Activated CD4-positive, alpha-beta T cell treated with anti-CD3 and anti-CD28 coated beads, Interleukin-2, amount 50 U/mL, for 48 hours (primary cell): ENCODE data around the gene PMF1.
A peak's percentile ranks its signal among the peaks of the same experiment; 100 is the strongest.

ENCODE experiments used
- DNase-seq, 2 experiments: peaks; one replicate each; pipeline ENCODE4 v3.0.0-alpha.2; 2020

Gene PMF1

DNA sequence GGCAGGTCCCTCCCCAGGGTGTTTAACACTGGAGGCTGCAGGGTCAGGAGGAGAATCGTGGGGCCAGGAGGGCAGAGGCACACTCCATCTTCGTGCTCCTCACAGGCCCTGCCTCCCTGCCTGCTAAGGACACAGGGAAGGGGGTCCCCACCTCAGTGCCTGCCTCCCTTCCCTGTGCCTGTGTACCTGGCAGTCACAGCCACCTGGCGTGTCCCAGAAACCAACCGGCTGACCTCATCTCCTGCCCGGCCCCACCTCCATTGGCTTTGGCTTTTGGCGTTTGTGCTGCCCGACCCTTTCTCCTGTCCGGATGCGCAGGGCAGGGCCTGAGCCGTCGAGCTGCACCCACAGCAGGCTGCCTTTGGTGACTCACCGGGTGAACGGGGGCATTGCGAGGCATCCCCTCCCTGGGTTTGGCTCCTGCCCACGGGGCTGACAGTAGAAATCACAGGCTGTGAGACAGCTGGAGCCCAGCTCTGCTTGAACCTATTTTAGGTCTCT lies 28.6 kb downstream of the PMF1 start:
- no peak for DNase-seq

DNA sequence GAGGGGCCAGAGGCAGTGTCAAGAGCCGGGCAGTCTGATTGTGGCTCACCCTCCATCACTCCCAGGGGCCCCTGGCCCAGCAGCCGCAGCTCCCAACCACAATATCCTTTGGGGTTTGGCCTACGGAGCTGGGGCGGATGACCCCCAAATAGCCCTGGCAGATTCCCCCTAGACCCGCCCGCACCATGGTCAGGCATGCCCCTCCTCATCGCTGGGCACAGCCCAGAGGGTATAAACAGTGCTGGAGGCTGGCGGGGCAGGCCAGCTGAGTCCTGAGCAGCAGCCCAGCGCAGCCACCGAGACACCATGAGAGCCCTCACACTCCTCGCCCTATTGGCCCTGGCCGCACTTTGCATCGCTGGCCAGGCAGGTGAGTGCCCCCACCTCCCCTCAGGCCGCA lies 29.1 kb downstream of the PMF1 start, which contains the start of gene BGLAP:
BGLAP (plus strand) TSS at position 259 of the 400 bp plus-strand sequence; CDS start at position 307, 48 bp downstream.
- DNase-seq, result no peak

DNA sequence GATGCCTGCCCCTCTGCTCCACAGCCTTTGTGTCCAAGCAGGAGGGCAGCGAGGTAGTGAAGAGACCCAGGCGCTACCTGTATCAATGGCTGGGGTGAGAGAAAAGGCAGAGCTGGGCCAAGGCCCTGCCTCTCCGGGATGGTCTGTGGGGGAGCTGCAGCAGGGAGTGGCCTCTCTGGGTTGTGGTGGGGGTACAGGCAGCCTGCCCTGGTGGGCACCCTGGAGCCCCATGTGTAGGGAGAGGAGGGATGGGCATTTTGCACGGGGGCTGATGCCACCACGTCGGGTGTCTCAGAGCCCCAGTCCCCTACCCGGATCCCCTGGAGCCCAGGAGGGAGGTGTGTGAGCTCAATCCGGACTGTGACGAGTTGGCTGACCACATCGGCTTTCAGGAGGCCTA lies 29.9 kb downstream of the PMF1 start:
- no peak for DNase-seq

DNA sequence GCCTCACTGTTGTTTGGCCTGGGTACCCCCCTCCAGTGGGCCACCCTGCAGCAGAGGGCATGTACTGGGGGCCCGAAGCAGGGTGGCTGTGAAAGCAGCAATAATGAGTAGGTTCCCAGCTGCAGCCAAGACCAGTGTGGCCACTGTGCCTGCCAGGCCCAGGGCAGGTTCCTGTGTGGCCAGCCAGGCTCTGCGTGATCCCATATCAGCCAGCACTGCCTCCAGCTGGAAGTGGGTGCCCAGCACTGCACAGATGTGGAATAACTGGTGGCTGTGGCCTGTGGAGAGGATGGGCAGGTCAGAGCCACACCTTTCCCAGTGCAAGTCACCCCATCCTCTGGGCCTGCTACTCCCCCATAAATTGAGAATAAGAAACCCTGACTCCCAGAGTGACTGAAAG lies 31.3 kb downstream of the PMF1 start:
- DNase-seq, result no peak

DNA sequence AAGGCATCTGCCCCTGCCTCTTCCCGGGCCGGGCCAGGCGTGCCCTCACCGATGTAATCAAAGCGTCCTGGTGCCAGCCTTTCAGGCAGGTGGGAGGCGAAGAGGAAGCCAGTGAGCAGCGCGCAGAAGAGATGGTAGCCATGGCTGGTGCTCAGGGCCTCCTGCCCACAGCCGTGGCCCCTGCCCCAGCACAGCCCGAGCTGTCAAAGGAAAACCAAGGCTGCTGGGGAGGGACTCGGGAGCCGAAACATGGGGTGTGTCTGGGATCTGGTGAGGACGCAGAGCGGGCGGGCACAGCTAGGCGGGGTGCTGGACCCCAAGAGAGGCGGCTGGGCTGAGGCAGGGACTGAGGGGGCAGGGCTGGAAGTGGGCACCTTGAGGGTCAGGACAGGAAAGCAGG lies 31.9 kb downstream of the PMF1 start:
- DNase-seq, result no peak

DNA sequence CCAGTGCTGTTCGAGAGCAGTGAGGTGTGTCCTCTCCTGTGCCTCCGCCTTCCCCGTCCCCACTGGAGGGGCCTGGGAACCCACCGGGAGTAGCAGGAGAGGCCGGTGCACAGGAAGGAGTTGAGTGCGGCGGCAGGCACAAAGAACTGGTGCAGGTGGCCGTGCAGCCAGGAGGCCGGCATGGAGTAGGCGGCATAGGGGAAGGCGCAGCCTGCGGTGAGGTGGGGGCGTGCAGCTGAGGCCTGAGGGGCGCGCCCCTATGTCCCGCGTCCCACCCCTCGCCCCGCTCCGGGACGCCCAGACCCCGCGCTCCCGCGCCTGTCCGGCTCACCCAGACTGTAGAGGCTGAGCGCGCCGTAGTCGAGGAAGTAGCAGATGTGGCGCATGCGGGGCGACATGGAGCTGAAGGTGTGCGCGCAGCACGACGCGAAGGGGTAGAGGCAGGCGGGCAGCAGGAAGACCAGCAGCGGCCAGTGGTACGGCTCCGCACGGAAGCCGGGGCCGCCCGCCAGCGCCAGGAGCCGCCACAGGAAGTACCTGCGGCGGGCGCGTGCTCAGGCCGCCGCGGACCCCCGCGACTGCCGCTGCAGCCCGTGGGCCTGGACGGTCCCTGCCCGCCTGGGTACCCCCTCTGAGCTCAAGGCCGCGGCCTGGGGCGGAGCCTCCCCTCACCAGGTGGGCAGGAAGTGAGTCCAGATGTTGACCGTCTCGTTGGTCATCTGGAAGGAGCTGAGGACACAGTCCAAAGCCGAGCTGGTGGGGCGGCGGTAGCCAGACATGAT lies 32.8 kb downstream of the PMF1 start:
- DNase-seq, result peak; percentile 37 to 47

DNA sequence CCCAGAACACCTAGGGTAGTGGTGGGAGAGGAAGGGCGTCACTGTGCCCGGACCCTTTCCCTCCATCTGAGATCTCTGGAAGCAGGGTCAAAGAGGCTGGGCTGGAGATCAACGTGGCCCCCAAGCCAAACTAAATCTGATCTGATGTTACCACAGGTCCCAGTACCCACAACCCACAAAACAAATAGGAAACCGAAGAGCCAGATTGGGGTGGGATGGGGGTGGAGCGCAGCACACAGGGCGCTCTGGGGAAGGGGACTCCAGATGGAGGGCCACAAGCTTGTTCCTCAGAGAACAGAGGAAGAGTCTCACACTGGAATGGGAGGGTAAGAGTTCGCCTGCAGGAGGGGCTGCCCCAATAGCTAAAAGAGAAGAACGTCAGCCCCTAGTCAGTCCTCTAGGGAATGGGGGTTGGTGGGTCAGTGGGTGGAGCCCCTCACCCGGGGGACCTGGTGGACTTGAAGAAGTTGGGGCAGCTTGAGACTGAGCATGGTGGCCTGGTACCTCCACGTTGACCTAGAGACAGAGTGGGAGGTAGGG lies 33.5 kb downstream of the PMF1 start:
- no peak for DNase-seq

DNA sequence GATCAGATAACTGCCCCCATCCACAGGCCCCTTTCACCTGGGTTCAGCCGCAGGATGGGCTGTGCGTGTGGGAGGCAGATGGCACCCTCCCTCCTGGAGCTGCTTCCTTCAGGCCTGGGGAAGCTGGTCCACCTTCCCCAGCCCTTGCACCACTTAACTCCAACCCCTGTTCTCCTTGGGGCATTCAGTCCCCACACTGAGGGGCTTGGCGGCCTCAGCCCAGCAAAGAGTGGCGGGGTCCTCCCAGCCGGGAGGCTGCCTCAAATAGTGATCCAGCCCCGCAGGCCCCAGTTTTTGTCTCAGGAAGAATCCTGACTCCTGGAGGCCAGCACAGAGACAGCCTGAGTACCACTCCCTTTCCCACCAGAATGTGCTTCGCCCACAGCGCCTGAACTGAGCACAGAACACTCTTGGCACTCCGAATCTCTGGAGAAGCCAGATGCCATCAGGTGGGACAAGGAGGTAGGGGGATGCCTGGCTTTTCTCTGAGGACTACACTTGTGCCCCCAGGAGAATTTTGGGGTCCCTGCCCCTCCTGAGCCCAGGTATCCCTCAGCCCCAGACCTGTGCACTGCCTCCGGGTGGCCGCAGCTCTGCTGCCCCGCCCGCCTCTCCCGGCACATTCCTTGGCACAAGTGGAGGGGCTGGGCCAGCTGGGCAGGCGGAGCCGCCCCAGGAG lies 34.1 kb downstream of the PMF1 start:
- no peak for DNase-seq

DNA sequence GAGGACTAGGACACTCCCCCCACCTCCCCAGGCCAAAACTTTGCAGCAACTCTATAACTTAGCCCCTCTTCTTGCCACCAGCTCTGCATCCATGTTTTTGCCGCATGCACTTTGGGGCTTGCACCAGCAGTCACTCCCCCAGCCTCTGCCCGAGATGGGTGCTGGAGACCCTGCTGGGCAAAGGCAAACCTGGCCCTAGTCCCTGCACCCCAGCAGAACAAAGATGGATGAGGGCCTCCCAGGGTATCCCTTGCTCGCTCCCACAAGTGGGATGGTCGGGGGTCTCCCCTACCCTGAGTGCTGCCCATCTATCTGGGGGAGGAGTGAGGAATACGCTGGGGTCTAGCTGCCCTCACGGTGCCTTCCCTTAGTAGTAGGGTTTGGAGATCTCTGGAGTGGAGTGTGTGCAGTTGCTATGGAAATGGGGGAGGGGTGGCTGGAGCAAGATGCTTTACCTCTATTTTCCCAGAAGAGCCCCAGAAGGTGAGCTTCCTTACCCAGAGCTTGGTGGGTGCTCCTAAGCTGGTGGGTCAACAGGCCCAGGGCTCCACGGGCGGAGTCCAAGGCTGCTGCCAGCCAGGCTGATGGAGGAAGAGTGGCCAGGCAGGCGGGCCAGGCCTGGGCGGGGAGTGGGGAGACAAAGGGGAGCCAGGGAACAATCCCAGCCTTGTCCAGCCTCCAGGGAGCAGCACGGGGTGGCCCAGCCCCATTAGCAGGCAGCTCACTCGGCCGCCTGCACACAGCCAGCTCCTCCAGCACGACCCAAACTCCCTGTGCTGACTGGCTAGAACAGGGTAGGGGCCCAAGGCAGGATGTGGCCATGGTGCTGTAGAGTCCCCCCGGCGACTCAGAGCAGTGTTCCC lies 34.9 kb downstream of the PMF1 start, which contains the start of gene PAQR6:
PAQR6 (minus strand) TSS at position 597 of the 863 bp plus-strand sequence. CDS start 1,325 bp downstream, outside the sequence.
- no peak for DNase-seq

DNA sequence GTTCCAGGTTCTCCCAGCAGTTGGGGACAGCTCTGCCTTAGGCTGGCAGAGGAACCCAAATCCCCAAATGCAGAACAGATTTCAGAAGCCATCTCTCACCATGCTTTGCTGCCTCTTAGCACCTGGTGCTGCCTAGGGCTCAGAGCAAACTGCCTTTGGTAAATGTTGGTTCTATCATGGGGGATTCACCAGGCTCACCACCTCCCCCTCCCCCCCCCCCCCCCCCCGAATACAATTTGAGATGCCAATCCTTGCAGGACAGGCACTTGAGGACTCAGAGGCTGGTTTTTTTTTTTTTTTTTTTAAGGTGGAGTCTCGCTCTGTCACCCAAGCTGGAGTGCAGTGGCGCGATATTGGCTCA lies 35.5 kb downstream of the PMF1 start:
- DNase-seq, result no peak

DNA sequence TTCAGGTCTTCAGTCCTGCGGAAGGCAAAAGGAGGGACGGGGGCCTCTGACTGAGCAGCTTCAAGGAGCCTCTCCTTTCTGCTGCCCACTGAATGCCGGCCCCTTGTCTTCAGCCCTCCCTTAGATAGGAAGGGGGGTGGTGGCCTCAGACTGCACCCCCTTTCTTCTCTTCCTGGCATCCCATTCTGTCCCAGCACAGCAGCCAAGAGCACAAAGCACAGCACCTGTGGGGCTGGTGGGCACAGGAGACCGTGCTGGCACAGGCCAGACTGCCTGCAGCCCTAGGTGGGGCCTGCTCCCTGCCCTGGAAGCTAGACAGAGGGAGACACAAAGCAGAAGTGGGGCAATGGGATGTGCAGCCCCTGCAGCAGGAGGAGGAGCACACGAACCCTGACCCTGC lies 36.8 kb downstream of the PMF1 start:
- DNase-seq, result no peak

DNA sequence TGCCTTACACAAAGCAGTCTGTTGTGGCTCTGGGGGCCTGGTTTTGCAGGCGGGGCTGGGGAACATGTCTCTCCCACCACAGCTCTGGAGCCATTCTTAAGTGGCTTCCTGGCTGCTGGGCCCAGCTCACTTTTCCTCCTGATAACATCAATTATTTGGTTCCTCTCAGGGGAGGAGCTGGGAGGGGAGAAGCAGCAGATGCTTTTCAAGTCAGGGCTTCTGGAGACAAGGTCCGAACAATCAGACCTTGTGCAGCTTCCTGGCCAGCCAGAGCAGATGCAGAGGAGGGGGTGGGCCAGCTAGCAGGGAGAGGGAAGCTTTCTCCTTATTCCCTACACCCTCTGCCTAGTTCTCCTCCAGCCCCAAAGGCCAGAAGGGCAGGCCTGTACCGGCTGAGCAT lies 38.7 kb downstream of the PMF1 start:
- DNase-seq, result no peak

DNA sequence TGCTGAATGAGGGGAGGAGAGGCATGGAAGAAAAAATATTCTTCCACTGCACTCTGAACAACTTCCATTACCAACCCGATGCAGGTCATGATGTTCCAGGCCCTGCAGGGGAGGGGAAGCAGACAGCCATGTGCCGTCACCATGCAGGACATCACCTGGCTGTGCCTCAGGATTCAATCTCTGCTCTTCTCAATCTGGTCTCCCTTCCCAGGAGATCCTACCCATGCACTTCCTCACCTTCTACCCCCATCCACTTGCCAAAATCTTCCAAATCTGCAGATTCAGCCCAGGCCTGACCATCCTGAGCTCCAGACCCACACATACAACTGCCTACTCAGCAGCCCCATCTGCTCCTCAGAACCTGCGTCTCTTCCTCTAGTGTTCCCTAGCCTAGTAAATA lies 40.8 kb downstream of the PMF1 start:
- DNase-seq, result no peak

DNA sequence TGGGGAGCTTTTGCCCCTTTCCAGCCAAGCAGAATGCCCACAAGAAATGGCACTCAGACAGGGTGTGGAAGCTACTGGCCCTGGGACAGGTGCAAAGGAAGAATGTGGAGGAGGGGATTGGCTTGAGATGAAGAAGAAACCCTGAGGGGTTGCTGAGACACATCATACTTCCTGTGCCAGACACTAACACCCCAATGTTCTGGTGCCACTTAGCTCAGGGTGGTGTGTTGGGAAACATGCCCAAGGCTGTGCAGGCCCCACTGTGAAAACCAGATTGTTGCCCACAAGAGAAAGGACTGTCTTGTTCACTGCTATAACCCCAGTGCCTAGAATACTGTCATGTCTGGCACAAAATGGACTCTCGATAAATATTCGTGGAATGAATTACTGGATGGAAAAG lies 44.9 kb downstream of the PMF1 start:
- no peak for DNase-seq

DNA sequence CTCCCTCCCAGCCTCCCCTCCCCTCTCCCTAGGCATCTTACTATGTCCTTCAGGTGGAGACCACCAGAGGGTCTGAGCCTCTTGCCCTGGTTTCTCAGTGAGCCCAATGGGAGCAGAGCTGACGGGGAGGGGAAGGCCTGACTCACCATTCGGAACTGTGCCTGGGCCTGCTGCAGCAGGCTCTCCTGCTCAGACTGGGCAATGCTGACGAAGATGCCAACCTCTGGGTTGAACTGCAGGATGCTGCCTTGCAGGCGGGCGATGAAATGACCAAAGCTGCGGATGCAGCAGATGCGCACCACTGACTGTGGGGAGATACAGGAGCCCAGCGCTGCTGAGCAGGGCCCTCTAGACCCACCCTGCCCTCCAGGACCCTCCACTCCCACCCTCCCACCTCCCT lies 46.1 kb downstream of the PMF1 start:
- DNase-seq, result no peak

DNA sequence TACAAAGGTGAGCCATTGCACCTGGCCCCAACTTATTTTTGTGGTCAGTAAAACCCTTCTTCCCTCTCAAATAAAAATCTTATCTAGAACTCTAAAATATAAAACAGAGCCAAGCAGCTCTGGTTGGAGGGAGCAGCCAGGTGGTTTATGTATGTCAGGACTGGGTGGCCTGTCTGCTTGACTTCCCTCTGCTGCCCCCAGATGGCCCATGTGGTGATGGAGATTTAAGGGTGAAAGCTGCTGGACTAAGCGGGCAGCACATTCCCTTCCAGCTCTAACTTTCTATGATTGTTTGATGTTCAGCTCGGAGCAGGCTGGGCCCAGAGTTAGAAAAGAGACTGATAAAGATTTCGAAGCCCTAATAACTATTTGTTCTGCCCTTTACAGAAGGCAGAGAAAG lies 47.0 kb downstream of the PMF1 start:
- DNase-seq, result no peak

DNA sequence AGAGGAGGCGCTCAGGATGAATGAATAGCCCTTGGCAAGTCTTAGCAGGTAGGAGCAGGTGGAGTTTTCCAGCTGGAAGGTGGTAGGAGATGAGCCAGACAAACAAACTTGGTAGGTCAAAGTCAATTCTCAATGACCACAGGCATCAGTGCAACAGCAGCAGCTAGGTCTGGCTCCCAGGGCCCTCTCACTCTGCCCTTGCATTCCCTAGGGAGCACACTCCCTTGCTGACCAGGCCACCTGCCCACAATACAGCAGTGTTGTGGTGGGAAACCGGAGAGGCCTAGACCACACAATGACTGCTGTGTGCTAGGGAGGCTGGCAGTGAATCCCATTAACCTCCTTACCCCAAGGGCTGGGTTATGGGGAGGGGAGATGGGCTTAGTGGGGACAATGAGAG lies 48.1 kb downstream of the PMF1 start:
- no peak for DNase-seq

DNA sequence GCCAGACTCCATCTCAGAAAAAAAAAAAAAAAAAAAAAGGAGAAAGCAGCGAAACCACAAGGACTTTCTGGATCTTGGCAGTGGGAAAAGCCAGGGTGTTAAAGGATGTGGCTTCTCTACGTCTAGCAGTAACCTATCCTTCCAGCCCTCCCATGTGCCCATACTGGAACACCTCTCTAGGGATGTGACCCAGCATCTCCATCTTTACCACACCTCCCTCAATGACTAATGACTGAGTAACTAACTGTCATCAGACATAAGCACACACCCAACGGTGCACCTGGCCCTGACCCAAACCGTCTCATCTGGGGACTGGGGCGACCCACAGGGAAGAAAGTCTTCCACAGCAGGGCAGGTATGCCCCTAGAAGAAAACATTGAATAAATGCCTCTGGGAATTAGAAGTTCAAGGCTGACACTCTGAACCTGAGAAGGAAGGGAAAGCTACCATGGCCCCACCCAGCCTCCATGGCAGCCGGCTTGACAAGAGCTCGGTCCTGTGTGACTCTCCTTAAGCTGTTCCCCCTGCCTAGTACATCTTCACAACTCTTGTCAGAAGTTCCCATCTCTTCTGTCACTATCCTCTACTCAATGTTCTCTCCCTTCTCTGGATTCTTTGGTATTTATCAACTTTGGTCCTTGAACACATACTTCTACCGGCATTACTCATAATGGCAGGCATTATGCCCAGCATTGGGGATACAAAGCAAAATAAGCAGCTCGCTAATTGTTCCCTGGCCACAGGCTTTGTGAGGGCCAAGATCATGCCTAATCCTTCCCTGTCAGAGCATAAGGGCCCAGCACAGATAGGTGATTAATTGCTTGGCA lies 49.9 kb downstream of the PMF1 start:
- no peak for DNase-seq

DNA sequence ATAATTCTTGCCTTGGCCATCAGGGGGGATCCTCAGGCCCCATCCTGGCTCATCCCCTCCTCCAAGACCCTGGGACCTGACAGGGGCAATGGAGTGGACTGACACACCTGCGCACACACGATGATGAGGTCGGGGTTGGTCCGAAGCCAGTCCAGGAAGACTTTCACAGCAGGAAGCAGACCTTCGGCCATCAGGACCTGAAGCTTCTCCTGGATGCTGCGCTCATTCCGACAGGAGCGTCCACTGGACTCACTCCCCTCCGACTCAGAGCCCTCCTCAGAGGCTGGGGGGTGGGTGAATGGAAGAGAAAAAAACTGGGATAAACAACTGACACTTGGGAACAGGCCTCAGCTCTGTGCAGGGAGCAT lies 50.5 kb downstream of the PMF1 start:
- no peak for DNase-seq

DNA sequence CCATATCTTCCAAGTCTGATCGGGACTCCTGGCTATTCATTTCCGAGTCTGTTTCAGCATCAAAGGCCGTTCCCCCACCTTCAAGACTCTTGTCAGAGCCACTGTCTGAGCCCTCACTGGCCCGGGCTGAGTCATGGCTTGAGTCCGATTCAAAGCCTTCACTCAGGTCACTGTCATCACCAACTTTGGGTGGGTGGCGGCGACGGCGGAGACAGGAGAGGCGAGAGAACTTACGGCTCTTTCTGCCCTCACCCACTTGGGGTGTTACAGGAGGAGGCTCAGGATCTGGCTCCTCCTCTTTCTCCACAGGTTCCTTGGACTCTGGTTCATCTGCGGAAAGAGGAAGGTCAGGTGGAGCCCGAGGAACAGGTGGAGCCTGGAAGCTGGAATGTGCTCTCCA lies 53.2 kb downstream of the PMF1 start:
- no peak for DNase-seq

DNA sequence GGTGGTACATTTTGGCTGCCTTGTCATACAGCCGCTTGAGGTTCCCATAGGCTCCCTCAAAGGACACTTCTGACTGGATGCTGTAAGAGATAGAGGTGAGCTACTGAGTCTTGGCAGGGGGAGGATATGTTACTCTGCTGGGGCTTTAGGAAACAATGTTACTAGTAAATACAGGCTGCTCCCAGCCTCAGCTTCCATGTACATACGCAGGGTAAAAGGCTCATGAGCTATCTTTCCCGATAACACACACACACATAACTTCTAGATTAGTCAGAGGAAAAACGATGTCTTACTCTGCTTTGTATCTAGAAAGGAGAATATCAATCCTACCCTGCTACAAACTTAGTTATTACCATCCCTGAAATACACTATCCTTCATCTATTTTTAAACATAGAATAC lies 55.5 kb downstream of the PMF1 start:
- DNase-seq, result no peak

DNA sequence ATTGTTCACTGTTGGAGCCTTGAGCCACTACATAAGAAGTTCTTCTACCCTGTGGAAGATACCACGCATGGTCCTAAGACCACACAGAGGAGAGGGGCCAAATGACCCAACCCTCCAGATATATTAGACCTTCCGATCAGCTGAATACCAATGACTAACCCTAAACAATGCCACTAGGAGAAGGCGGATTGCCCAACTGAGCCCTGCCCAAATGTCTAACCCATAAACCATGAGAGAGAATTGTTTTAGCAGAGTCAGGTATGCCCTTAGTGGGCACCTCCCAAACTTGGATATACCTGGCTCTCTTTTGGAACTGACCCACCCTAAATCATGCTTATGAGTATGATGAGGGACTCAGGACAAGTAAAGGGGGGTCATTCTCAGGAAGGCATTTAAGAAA lies 57.5 kb downstream of the PMF1 start:
- DNase-seq, result no peak
